WTC11 (cell line): ENCODE measurements around the gene SLPI. TPM values are rescaled to one million over a fixed set of nuclear protein-coding genes. Genes with fewer than 3 reads are reported as not detected.

Experiments
- ATAC-seq: fragments of 200-7000 bp; cut with Tn5 transposase; 2 replicates; pipeline ENCODE4 v1.10.0; 2021; ENCODE audit warnings: mild to moderate bottlenecking, moderate library complexity
- CTCF ChIA-PET: fragments of 300-600 bp; sonication (Branson Sonifier 250); formaldehyde crosslinking; loops from one replicate; lab custom pipeline; 2021; ENCODE audit warnings: antibody characterized with exemption; lab: Charles Lee
- POLR2A ChIA-PET: fragments of 350-600 bp; sonication (Branson Sonifier 250); formaldehyde crosslinking; loops from one replicate; lab custom pipeline; 2021; ENCODE audit warnings: antibody characterized with exemption; lab: Charles Lee
- DNase-seq: peaks from one replicate; pipeline ENCODE4 v3.0.0; 2021; ENCODE audit warnings: low spot score
- H3K27ac Mint-ChIP-seq: 2 replicates; pipeline ENCODE4 v1.8.0; 2021; ENCODE audit warnings: mixed read lengths
- H3K27me3 Mint-ChIP-seq: 2 replicates; pipeline ENCODE4 v1.8.0; 2021; ENCODE audit warnings: low read depth, mild to moderate bottlenecking, moderate library complexity, mixed read lengths
- H3K36me3 Mint-ChIP-seq: 2 replicates; pipeline ENCODE4 v1.8.0; 2021; ENCODE audit warnings: mixed read lengths
- H3K4me1 Mint-ChIP-seq: 2 replicates; pipeline ENCODE4 v1.8.0; 2022; ENCODE audit warnings: mixed read lengths
- H3K4me3 Mint-ChIP-seq: 2 replicates; pipeline ENCODE4 v1.8.0; 2021; ENCODE audit warnings: mild to moderate bottlenecking, moderate library complexity, mixed read lengths
- H3K9me3 Mint-ChIP-seq: 2 replicates; pipeline ENCODE4 v1.8.0; 2021; ENCODE audit warnings: mixed read lengths
- AR ChIP-seq: fragments of 250-450 bp; sonication (Bioruptor Pico); IDR thresholded peaks from 2 replicates; pipeline ENCODE4 v1.9.0; 2021; ENCODE audit warnings: mild to moderate bottlenecking
- E2F1 ChIP-seq: sonication (generic); formaldehyde crosslinking; IDR thresholded peaks from 2 replicates; pipeline ENCODE4 v1.8.0; 2022; ENCODE audit warnings: mild to moderate bottlenecking, missing genetic modification reagents
- ELF4 ChIP-seq: sonication (generic); formaldehyde crosslinking; IDR thresholded peaks from 2 replicates; pipeline ENCODE4 v1.8.1; 2022; ENCODE audit warnings: low read depth, mild to moderate bottlenecking, moderate library complexity, missing genetic modification reagents
- FOXP4 ChIP-seq: sonication (generic); formaldehyde crosslinking; IDR thresholded peaks from 2 replicates; pipeline ENCODE4 v1.8.0; 2022; ENCODE audit warnings: mild to moderate bottlenecking, missing genetic modification reagents
- MLX ChIP-seq: sonication (generic); formaldehyde crosslinking; IDR thresholded peaks from 2 replicates; pipeline ENCODE4 v1.8.1; 2023; ENCODE audit warnings: mild to moderate bottlenecking, missing genetic modification reagents, moderate library complexity
- MXD4 ChIP-seq: fragments of 250-450 bp; sonication (Bioruptor Pico); IDR thresholded peaks from 2 replicates; pipeline ENCODE4 v1.8.0; 2021; ENCODE audit warnings: mild to moderate bottlenecking, moderate library complexity, borderline replicate concordance
- NFYB ChIP-seq: sonication (generic); formaldehyde crosslinking; conservative IDR thresholded peaks from 2 replicates; pipeline ENCODE4 v1.8.0; 2022; ENCODE audit warnings: low read depth, missing genetic modification reagents
- NR3C1 ChIP-seq: sonication (generic); formaldehyde crosslinking; conservative IDR thresholded peaks from 2 replicates; pipeline ENCODE4 v1.8.1; 2023; ENCODE audit warnings: low read depth, mild to moderate bottlenecking, missing genetic modification reagents
- OVOL2 ChIP-seq: fragments of 250-450 bp; sonication (Bioruptor Pico); IDR thresholded peaks from 2 replicates; pipeline ENCODE4 v1.9.0; 2021; ENCODE audit warnings: mild to moderate bottlenecking, borderline replicate concordance
- PRDM15 ChIP-seq: sonication (generic); formaldehyde crosslinking; IDR thresholded peaks from 2 replicates; pipeline ENCODE4 v1.8.0; 2022; ENCODE audit warnings: missing genetic modification reagents
- PRRX2 ChIP-seq: fragments of 250-450 bp; sonication (Bioruptor Pico); IDR thresholded peaks from 2 replicates; pipeline ENCODE4 v1.8.0; 2021; ENCODE audit warnings: mild to moderate bottlenecking
- SP1 ChIP-seq: sonication (generic); formaldehyde crosslinking; conservative IDR thresholded peaks from 2 replicates; pipeline ENCODE4 v1.8.1; 2022; ENCODE audit warnings: missing genetic modification reagents
- TEAD1 ChIP-seq: sonication (generic); formaldehyde crosslinking; IDR thresholded peaks from 2 replicates; pipeline ENCODE4 v1.8.0; 2022; ENCODE audit warnings: mild to moderate bottlenecking, missing genetic modification reagents
- ZBTB43 ChIP-seq: sonication (generic); formaldehyde crosslinking; IDR thresholded peaks from 2 replicates; pipeline ENCODE4 v1.8.1; 2023; ENCODE audit warnings: mild to moderate bottlenecking, missing genetic modification reagents
- ZNF281 ChIP-seq: sonication (generic); formaldehyde crosslinking; IDR thresholded peaks from 2 replicates; pipeline ENCODE4 v1.8.0; 2023; ENCODE audit warnings: mild to moderate bottlenecking, missing genetic modification reagents
- total RNA-seq: library from RNA; stranded (reverse); gene quantifications from 3 replicates; pipeline ENCODE4 v1.2.3, GENCODE V29; 2021

The SLPI gene
- total RNA-seq, 1 experiment from 2014 or later, result 0.74 TPM

GRCh38 chr20:45303586-45304463, 49.5 kb upstream of the SLPI start (continued):
- TF ChIP-seq FOXP4 (no peak), NR3C1 (CRISPR knock-in tag) (no peak), TEAD1 (CRISPR knock-in tag) (no peak), SP1 (CRISPR knock-in tag) (no peak), PRDM15 (CRISPR knock-in tag) (no peak), E2F1 (CRISPR knock-in tag) (no peak), ELF4 (CRISPR knock-in tag) (no peak)
- TF ChIP-seq, all 79 proteins: peak for 0

GRCh38 chr20:45301824-45302271, 47.5 kb upstream of the SLPI start:
- POLR2A ChIA-PET, result no interaction called here
- H3K9me3 Mint-ChIP-seq, result no peaks in the 10 kb centered on the region
- DNase-seq (no peak), ATAC-seq (no peak)
- CTCF ChIA-PET, result interaction anchor here (0.7 to 5.8 kb wide), 6 partner anchors 9 to 135 kb away, joined by 3 to 154 read pairs (median 4); no protein-coding TSS in a partner anchor
- no peak overlapping the region for H3K4me3 Mint-ChIP-seq
- H3K27ac Mint-ChIP-seq, result no peak overlapping the region
- peaks cover 15% of the 10 kb centered on the region for H3K4me1 Mint-ChIP-seq
- H3K27me3 Mint-ChIP-seq, result peaks cover 6% of the 10 kb centered on the region
- no peaks in the 10 kb centered on the region for H3K36me3 Mint-ChIP-seq
- TF ChIP-seq ELF4 (CRISPR knock-in tag), result no peak
- no peak for TF ChIP-seq AR (CRISPR knock-in tag)
- no peak for TF ChIP-seq MXD4 (CRISPR knock-in tag)
- TF ChIP-seq NFYB (CRISPR knock-in tag), result no peak
- no peak for TF ChIP-seq MLX
- TF ChIP-seq PRRX2 (CRISPR knock-in tag), result no peak
- no peak for TF ChIP-seq ZBTB43
- no peak for TF ChIP-seq OVOL2 (CRISPR knock-in tag)
- no peak for TF ChIP-seq ZNF281 (CRISPR knock-in tag)
